Transverse colon (tissue), 4 donors: ENCODE results near the gene DNAAF5. TPM values are rescaled to one million over a fixed set of nuclear protein-coding genes. Genes with fewer than 3 reads are reported as not detected.
A peak's percentile ranks its signal among the peaks of the same experiment; 100 is the strongest.

Experiments used
- DNase-seq: peaks from one replicate; pipeline ENCODE4 v3.0.0-alpha.2; 2019
- H3K27ac ChIP-seq, 4 donors: fragments of 200-600 bp; sonication (generic); 2 replicates each; pipeline ENCODE4 v1.5.1; 2016 to 2018; ENCODE audit warnings: inconsistent platforms in 4 of 4
- H3K27me3 ChIP-seq: fragments of 200-600 bp; sonication (generic); 2 replicates; pipeline ENCODE4 v1.5.1; 2017; ENCODE audit warnings: inconsistent platforms
- H3K36me3 ChIP-seq, 4 donors: fragments of 200-600 bp; sonication (generic); 2 replicates each; pipeline ENCODE4 v1.5.1; 2017 to 2019; ENCODE audit warnings: inconsistent platforms in 4 of 4
- H3K4me1 ChIP-seq, 4 donors: fragments of 200-600 bp; sonication (generic); 2 replicates each; pipeline ENCODE4 v1.5.1; 2017 to 2020; ENCODE audit warnings: inconsistent platforms in 4 of 4
- H3K4me3 ChIP-seq, 4 donors: fragments of 200-600 bp; sonication (generic); 1 replicate in 1 of 4; 2 replicates in 3 of 4; pipeline versions ENCODE4 v1.5.1 to v1.6.1; 2017 to 2019; ENCODE audit warnings: inconsistent platforms in 4 of 4
- H3K9me3 ChIP-seq, 2 donors: fragments of 200-600 bp; sonication (generic); 2 replicates each; pipeline ENCODE4 v1.5.1; 2017 to 2019; ENCODE audit warnings: inconsistent platforms in 2 of 2
- EP300 ChIP-seq: sonication (generic); formaldehyde crosslinking; IDR thresholded peaks from one replicate; pipeline ENCODE4 v1.6.1; 2017; ENCODE audit warnings: antibody characterized with exemption, low read depth
- POLR2A ChIP-seq: fragments of 450-650 bp; IDR thresholded peaks from one replicate; pipeline ENCODE4 v1.6.1; 2016; ENCODE audit warnings: antibody characterized with exemption, mild to moderate bottlenecking, moderate library complexity
- POLR2AphosphoS5 ChIP-seq, 3 donors: sonication (generic); formaldehyde crosslinking; IDR thresholded peaks; one replicate each; pipeline ENCODE4 v1.6.1; 2016; ENCODE audit warnings: antibody characterized with exemption in 3 of 3
- WGBS, 2 donors: methylation state at CpG; one replicate each; pipeline ENCODE4 v1.1.5; 2018; ENCODE audit warnings: low coverage in 1 of 2; 5-methylcytosine and 5-hydroxymethylcytosine counted together
- in situ Hi-C, 4 donors: fragments of 200-750 bp; cut with MboI; loops; one replicate each; pipeline versions ENCODE4 v1.15.0 to v1.15.1; 2017; ENCODE audit warnings: low sequenced_read_pairs in 3 of 4, low pct_ligation_motif_present in 1 of 4, low pct_unique_long_range_greater_than_20kb in 1 of 4
- intact Hi-C: fragments of 100-400 bp; cut with DNase I; formaldehyde crosslinking; loops from one replicate; pipeline ENCODE4 v1.15.1; 2023; ENCODE audit warnings: low total_unique reads
- total RNA-seq, 4 donors: library from RNA; depleted of rRNA; stranded (reverse); fragments of >200 nt; gene quantifications; one replicate each; pipeline ENCODE4 v1.1.0, GENCODE V29; 2016
- TF ChIP-seq, protein P1 (sequence below), 5 experiments: fragments of 200-600 bp in 3 of 5; fragments of 450-650 bp in 2 of 5; sonication (generic) in 3 of 5; IDR thresholded peaks; 1 replicate in 2 of 5; 2 replicates in 3 of 5; pipeline ENCODE4 v1.5.1; 2016 to 2017; ENCODE audit warnings: antibody characterized with exemption in 5 of 5, inconsistent platforms in 3 of 5, mild to moderate bottlenecking in 2 of 5, moderate library complexity in 1 of 5

DNAAF5 gene
- total RNA-seq, 4 donors from 2014 or later, result 20.5 to 97.3 (median 34.6) TPM

- H3K4me3 ChIP-seq, result peak overlapping the region in 2 of 4 donors; percentile 98 to 99
- no peaks in the 10 kb centered on the region for H3K36me3 ChIP-seq
- DNase-seq, result no peak
- in situ Hi-C loops, result no loop called here
- 87 to 90% methylated on average over 6 to 7 of the region's 8 CpGs for WGBS, 2 donors
- H3K4me1 ChIP-seq, result peaks cover 23 to 55% (median 41%) of the 10 kb centered on the region in 4 donors
- H3K27ac ChIP-seq, result peak overlapping the region in 2 of 4 donors; percentile 94 to 96
- no peaks in the 10 kb centered on the region for H3K27me3 ChIP-seq
- intact Hi-C loops, result no loop called here
- TF ChIP-seq, protein P1, sequence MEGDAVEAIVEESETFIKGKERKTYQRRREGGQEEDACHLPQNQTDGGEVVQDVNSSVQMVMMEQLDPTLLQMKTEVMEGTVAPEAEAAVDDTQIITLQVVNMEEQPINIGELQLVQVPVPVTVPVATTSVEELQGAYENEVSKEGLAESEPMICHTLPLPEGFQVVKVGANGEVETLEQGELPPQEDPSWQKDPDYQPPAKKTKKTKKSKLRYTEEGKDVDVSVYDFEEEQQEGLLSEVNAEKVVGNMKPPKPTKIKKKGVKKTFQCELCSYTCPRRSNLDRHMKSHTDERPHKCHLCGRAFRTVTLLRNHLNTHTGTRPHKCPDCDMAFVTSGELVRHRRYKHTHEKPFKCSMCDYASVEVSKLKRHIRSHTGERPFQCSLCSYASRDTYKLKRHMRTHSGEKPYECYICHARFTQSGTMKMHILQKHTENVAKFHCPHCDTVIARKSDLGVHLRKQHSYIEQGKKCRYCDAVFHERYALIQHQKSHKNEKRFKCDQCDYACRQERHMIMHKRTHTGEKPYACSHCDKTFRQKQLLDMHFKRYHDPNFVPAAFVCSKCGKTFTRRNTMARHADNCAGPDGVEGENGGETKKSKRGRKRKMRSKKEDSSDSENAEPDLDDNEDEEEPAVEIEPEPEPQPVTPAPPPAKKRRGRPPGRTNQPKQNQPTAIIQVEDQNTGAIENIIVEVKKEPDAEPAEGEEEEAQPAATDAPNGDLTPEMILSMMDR (IDR thresholded peaks at IDR 0.05), result peak; percentile 37 to 61 (median 51)
- TF ChIP-seq EP300 (no peak), POLR2A (no peak), POLR2AphosphoS5 (IDR thresholded peaks at IDR 0.05) (no peak)
- H3K9me3 ChIP-seq, result no peaks in the 10 kb centered on the region
Measured at GRCh38 chr7:818031-818699, 91.7 kb downstream of the DNAAF5 start.

DNA sequence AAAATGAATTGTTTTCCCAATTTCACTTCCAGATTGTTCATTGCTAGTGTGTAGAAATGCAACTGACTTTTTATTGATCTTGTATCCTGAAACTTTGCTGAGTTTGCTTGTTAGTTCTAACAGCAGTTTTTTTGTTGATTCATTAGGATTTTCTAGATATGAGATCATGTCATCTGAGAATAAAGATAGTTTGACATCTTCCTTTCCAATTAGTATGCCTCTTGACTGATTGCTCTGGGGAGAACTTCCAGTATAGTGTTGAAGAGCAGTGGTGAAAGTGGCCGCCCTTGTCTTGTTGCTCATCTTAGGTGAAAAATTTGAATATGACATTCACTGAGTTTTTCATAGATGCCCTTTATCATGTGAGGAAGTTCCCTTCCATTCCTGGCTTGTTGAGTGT lies 93.8 kb downstream of the DNAAF5 start:
- intact Hi-C loops, result no loop called here
- Histone ChIP-seq H3K36me3 (no peaks in the 10 kb centered on the region), H3K27me3 (no peaks in the 10 kb centered on the region), H3K4me3 (no peak overlapping the region), H3K27ac (peak overlapping the region in 2 of 4 donors; percentile 46 to 52), H3K4me1 (peaks cover 22 to 66% (median 46%) of the 10 kb centered on the region in 4 donors), H3K9me3 (no peaks in the 10 kb centered on the region)
- in situ Hi-C loops, result no loop called here
- DNase-seq, result no peak
- no peak for TF ChIP-seq POLR2A
- WGBS, 2 donors, result 82 to 88% methylated on average over 1 of the region's 1 CpG

- Histone ChIP-seq H3K9me3 (no peaks in the 10 kb centered on the region), H3K27me3 (no peaks in the 10 kb centered on the region), H3K36me3 (no peaks in the 10 kb centered on the region), H3K4me1 (peaks cover 17 to 66% (median 39%) of the 10 kb centered on the region in 4 donors), H3K27ac (peak overlapping the region; percentile 38 to 67 (median 58)), H3K4me3 (no peak overlapping the region)
- TF ChIP-seq EP300, result no peak
- TF ChIP-seq POLR2AphosphoS5 (IDR thresholded peaks at IDR 0.05), result no peak
- TF ChIP-seq, protein P1 (IDR thresholded peaks at IDR 0.05), result no peak
- no peak for TF ChIP-seq POLR2A
- intact Hi-C loops (no loop called here), in situ Hi-C loops (no loop called here)
- WGBS, 2 donors, result 59 to 67% methylated on average over 1 to 11 of the region's 11 CpGs
- no peak for DNase-seq
Measured at GRCh38 chr7:821688-822087, 95.2 kb downstream of the DNAAF5 start.

DNA sequence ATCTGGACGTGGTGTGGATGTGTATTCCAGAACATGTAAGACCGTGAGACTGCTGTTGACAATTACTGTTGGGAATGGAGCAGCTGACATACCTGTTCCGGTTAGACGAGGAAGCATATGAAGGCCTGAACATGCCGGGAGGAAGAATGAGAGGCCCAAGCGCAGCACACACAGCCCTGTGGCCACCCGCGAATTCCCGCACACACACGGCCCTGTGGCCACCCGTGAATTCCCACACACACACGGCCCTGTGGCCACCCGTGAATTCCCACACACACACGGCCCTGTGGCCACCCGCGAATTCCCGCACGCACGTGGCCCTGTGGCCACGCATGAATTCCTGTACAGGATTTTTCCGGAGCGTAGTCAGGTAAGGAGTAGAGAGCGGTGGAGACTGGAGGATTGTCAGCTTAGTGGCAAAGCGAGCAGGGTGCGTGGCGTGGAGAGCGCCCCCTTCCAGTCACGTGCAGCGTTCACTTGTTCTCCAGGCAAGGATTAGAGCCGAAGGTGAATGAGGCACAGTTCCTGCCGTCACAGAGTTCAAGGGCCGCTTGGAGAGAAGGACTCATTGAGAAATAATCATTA lies 96.3 kb downstream of the DNAAF5 start:
- H3K4me1 ChIP-seq, result peaks cover 17 to 62% (median 33%) of the 10 kb centered on the region in 4 donors
- H3K27ac ChIP-seq, result peak overlapping the region; percentile 38 to 67 (median 58)
- H3K27me3 ChIP-seq, result no peaks in the 10 kb centered on the region
- TF ChIP-seq, protein P1 (IDR thresholded peaks at IDR 0.05), result no peak
- TF ChIP-seq POLR2AphosphoS5 (IDR thresholded peaks at IDR 0.05), result no peak
- no peak for TF ChIP-seq POLR2A
- TF ChIP-seq EP300, result no peak
- in situ Hi-C loops (no loop called here), intact Hi-C loops (no loop called here)
- H3K9me3 ChIP-seq, result no peaks in the 10 kb centered on the region
- 90 to 96% methylated on average over 16 to 32 of the region's 32 CpGs for WGBS, 2 donors
- no peaks in the 10 kb centered on the region for H3K36me3 ChIP-seq
- H3K4me3 ChIP-seq, result no peak overlapping the region
- no peak for DNase-seq
